Right lobe of liver (tissue), 4 donors: Measurements from ENCODE around the gene LRRC7.

ENCODE experiments used
- POLR2A ChIP-seq: fragments of 450-650 bp; IDR thresholded peaks from one replicate; pipeline ENCODE4 v1.6.1; 2017; ENCODE audit warnings: antibody characterized with exemption, mild to moderate bottlenecking
- TF ChIP-seq, protein P1 (sequence below), 4 donors: fragments of 200-600 bp in 3 of 4; fragments of 450-650 bp in 1 of 4; IDR thresholded peaks; one replicate each; pipeline versions ENCODE4 v1.5.1 to v1.8.0; 2016 to 2022; ENCODE audit warnings: antibody characterized with exemption in 4 of 4, mild to moderate bottlenecking in 2 of 4
- donor health status: DM: no; HTN: no; CAD: no.
- donor health status: DM: no; HTN: no; CAD: no.
- donor health status: DM: no; HTN: yes; CAD: no.

DNA sequence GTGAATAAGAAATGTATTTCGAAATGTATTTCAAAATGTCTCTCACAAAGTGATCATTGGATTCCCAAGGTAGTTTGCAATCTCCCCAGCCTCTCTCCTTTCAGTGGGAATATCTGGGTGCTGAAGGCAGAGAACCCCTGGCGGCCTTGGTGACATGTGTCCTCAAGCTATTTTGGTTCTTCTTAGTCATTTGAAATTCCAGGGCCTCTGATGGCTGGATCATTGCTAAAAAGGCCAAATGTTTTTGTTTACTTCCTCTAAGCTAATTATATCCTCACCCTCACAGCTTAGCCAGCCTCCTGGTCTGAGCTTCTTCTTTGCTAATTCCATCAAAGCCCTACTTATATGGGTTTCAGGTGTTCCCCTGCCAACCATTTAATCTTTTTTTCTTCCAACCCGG, 566.4 kb downstream of the LRRC7 start:
- no peak for TF ChIP-seq POLR2A
- TF ChIP-seq, protein P1, sequence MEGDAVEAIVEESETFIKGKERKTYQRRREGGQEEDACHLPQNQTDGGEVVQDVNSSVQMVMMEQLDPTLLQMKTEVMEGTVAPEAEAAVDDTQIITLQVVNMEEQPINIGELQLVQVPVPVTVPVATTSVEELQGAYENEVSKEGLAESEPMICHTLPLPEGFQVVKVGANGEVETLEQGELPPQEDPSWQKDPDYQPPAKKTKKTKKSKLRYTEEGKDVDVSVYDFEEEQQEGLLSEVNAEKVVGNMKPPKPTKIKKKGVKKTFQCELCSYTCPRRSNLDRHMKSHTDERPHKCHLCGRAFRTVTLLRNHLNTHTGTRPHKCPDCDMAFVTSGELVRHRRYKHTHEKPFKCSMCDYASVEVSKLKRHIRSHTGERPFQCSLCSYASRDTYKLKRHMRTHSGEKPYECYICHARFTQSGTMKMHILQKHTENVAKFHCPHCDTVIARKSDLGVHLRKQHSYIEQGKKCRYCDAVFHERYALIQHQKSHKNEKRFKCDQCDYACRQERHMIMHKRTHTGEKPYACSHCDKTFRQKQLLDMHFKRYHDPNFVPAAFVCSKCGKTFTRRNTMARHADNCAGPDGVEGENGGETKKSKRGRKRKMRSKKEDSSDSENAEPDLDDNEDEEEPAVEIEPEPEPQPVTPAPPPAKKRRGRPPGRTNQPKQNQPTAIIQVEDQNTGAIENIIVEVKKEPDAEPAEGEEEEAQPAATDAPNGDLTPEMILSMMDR (IDR thresholded peaks at IDR 0.05) = no peak
